Neural progenitor cell (in vitro differentiated cells): Measurements from ENCODE around the gene TMEM231. TPM values are rescaled to one million over a fixed set of nuclear protein-coding genes. Genes with fewer than 3 reads are reported as not detected.
"Not testable (repeated sequence)": the region's sequence is repeated elsewhere in the genome, so short reads cannot be mapped to it uniquely, and the experiment has no call there.

Experiments
- DNase-seq: peaks from one replicate; pipeline ENCODE4 v3.0.0-alpha.2; 2016; ENCODE audit warnings: low spot score
- H2AFZ ChIP-seq: fragments of 200-600 bp; sonication (generic); replicated peaks from 2 replicates; pipeline ENCODE4 v1.6.1; 2016; ENCODE audit warnings: antibody characterized with exemption
- H3F3A ChIP-seq: fragments of 200-600 bp; sonication (generic); 2 replicates; pipeline ENCODE4 v1.6.1; 2016; ENCODE audit warnings: antibody characterized with exemption, low read depth
- H3K27ac ChIP-seq: fragments of 200-600 bp; sonication (generic); 2 replicates; pipeline ENCODE4 v1.5.1; 2016; ENCODE audit warnings: mild to moderate bottlenecking
- H3K27me3 ChIP-seq: fragments of 200-600 bp; sonication (generic); 2 replicates; pipeline ENCODE4 v1.6.1; 2016; ENCODE audit warnings: mild to moderate bottlenecking, moderate library complexity
- H3K36me3 ChIP-seq: fragments of 200-600 bp; sonication (generic); 2 replicates; pipeline ENCODE4 v1.5.1; 2016
- H3K4me1 ChIP-seq: fragments of 200-600 bp; sonication (generic); 2 replicates; pipeline ENCODE4 v1.6.1; 2016; ENCODE audit warnings: mixed run types
- H3K4me2 ChIP-seq: fragments of 200-600 bp; sonication (generic); 2 replicates; pipeline ENCODE4 v1.6.1; 2016
- H3K4me3 ChIP-seq: fragments of 200-600 bp; sonication (generic); 2 replicates; pipeline ENCODE4 v1.5.1; 2016
- H3K79me2 ChIP-seq: fragments of 200-600 bp; sonication (generic); 2 replicates; pipeline ENCODE4 v1.6.1; 2016; ENCODE audit warnings: low read depth
- H3K9ac ChIP-seq: fragments of 200-600 bp; sonication (generic); 2 replicates; pipeline ENCODE4 v1.6.1; 2016
- H3K9me3 ChIP-seq: fragments of 200-600 bp; sonication (generic); 2 replicates; pipeline ENCODE4 v1.5.1; 2016; ENCODE audit warnings: low read depth
- H4K20me1 ChIP-seq: fragments of 200-600 bp; sonication (generic); 2 replicates; pipeline ENCODE4 v1.6.1; 2016; ENCODE audit warnings: low read depth
- H3K27ac Mint-ChIP-seq: 3 replicates; pipeline ENCODE4 v1.8.0; 2021; ENCODE audit warnings: mixed read lengths
- H3K27me3 Mint-ChIP-seq: 2 replicates; pipeline ENCODE4 v1.8.0; 2022; ENCODE audit warnings: low read depth, mild to moderate bottlenecking, inconsistent platforms, moderate library complexity, mixed read lengths; ENCODE audit not compliant: insufficient read depth
- H3K36me3 Mint-ChIP-seq: 3 replicates; pipeline ENCODE4 v1.8.0; 2021; ENCODE audit warnings: mixed read lengths
- H3K4me1 Mint-ChIP-seq: 3 replicates; pipeline ENCODE4 v1.8.0; 2021; ENCODE audit warnings: mixed read lengths
- H3K4me3 Mint-ChIP-seq: 3 replicates; pipeline ENCODE4 v1.8.0; 2021; ENCODE audit warnings: mild to moderate bottlenecking, moderate library complexity, mixed read lengths
- H3K9me3 Mint-ChIP-seq: 3 replicates; pipeline ENCODE4 v1.8.0; 2020; ENCODE audit warnings: mixed read lengths
- EZH2 ChIP-seq: fragments of 200-600 bp; sonication (generic); IDR thresholded peaks from 2 replicates; pipeline ENCODE4 v1.6.1; 2017; ENCODE audit warnings: antibody characterized with exemption, mild to moderate bottlenecking, moderate library complexity
- EZH2phosphoT487 ChIP-seq: fragments of 200-600 bp; sonication (generic); IDR thresholded peaks from 2 replicates; pipeline ENCODE4 v1.6.1; 2017; ENCODE audit warnings: antibody characterized with exemption
- total RNA-seq: library from RNA; depleted of rRNA; stranded (reverse); fragments of >200 nt; gene quantifications from 2 replicates; pipeline ENCODE4 v1.2.3, GENCODE V29; 2015; ENCODE audit warnings: low replicate concordance
- TF ChIP-seq, protein P1 (sequence below): fragments of 200-600 bp; sonication (generic); IDR thresholded peaks from 2 replicates; pipeline ENCODE4 v1.5.1; 2017; ENCODE audit warnings: antibody characterized with exemption, mild to moderate bottlenecking

Gene TMEM231
- total RNA-seq, 1 donor from 2014 or later: 10.9 TPM

DNA sequence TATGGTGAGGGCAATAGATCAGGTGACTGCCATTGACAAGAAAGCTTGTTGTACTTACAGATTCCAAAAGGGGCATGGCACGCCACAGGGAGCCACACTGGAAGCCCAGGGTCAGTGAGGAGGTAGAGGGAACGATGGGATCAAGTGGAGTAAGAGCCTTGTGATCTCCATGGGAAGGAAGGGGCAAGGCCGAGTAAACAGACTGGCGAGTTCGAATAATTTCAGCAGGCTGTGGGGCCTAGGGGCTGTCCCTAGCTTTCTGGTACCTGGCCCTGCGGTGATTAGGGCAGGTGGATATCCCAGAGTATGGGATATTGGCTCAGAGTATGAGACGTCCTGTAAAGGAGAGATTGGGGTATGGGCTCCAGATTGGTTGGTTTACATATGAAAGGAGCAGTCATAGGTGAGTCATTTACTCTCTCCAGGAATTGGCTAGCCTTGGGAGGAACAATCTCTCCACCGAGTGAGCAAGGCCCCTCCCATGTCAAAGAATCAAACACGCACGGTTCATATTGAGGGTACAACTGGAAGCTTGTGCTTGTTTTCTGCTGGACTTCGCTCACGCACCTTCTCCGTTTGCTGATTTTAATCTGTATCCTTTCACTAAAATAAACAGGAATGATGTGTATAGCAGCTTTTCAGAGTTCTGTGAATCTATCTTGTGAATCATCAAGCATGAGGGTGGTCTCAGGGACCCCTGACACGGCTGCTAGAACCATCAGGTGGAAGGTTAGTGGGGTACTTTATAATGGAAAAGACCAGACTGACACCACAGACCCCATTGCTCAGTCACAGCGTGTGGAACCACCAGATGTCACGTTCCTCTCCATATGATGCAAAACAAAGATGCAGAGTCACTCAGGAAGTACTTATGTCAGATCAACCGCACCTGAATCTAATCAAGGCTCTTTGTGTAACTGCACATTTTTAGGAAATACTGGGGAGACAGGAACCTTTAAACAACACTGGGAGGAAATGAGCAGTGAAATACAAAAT lies 38.1 kb upstream of the TMEM231 start:
- DNase-seq: no peak
- Histone ChIP-seq H3K27me3 (no peaks in the 10 kb centered on the region), H3K4me3 (no peak overlapping the region), H3K4me2 (no peak overlapping the region), H3K9me3 (no peaks in the 10 kb centered on the region), H2AFZ (no peak overlapping the region), H3K79me2 (no peaks in the 10 kb centered on the region), H3K9ac (no peak overlapping the region), H3K4me1 (peaks cover 5% of the 10 kb centered on the region), H3K36me3 (no peaks in the 10 kb centered on the region), H4K20me1 (no peaks in the 10 kb centered on the region), H3F3A (peaks cover 7% of the 10 kb centered on the region), H3K27ac (no peak overlapping the region)
- TF ChIP-seq, protein P1, sequence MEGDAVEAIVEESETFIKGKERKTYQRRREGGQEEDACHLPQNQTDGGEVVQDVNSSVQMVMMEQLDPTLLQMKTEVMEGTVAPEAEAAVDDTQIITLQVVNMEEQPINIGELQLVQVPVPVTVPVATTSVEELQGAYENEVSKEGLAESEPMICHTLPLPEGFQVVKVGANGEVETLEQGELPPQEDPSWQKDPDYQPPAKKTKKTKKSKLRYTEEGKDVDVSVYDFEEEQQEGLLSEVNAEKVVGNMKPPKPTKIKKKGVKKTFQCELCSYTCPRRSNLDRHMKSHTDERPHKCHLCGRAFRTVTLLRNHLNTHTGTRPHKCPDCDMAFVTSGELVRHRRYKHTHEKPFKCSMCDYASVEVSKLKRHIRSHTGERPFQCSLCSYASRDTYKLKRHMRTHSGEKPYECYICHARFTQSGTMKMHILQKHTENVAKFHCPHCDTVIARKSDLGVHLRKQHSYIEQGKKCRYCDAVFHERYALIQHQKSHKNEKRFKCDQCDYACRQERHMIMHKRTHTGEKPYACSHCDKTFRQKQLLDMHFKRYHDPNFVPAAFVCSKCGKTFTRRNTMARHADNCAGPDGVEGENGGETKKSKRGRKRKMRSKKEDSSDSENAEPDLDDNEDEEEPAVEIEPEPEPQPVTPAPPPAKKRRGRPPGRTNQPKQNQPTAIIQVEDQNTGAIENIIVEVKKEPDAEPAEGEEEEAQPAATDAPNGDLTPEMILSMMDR: no peak
- TF ChIP-seq EZH2 (no peak), EZH2phosphoT487 (no peak)
- H3K27me3 Mint-ChIP-seq: no peaks in the 10 kb centered on the region
- H3K9me3 Mint-ChIP-seq: no peaks in the 10 kb centered on the region
- H3K4me3 Mint-ChIP-seq: no peak overlapping the region
- peaks cover 15% of the 10 kb centered on the region for H3K36me3 Mint-ChIP-seq
- H3K27ac Mint-ChIP-seq: peak overlapping the region; percentile 27
- H3K4me1 Mint-ChIP-seq: peaks cover 13% of the 10 kb centered on the region

DNA sequence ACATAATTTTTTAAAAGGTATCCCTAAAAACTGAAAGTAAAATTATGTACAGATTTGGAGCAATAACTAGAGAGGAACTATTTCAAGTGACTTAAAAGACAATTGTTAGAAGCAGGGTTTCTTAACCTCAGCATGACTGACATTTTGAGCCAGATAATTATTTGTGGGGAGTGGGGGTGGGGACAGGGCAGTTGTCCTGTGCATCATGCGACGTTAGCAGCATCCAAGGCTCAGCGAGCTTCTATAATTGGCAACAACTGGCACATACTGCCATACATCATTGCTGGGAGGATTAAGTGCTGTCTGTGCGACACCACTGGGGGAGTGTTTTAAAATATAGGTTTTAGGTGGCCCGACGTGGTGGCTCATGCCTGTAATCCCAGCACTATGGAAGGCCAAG lies 37.3 kb upstream of the TMEM231 start:
- H3K4me1 ChIP-seq: peaks cover 7% of the 10 kb centered on the region
- H3K36me3 Mint-ChIP-seq: peaks cover 17% of the 10 kb centered on the region

DNA sequence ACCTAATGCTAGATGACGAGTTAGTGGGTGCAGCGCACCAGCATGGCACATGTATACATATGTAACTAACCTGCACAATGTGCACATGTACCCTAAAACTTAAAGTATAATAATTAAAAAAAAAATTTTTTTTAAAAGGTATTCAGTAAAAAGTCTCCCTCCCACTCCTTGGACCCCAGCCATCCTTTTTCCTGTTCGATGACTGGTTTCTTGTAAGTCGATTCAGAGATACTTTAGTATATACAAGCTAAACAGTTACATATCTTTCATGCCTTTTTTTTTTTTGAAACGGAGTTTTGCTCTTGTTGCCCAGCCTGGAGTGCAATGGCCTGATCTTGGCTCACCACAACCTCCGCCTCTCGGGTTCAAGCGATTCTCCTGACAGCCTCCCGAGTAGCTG lies 35.9 kb upstream of the TMEM231 start:
- not testable (repeated sequence) for H2AFZ ChIP-seq, H3F3A ChIP-seq, H3K79me2 ChIP-seq, H3K9me3 Mint-ChIP-seq, DNase-seq, H3K9ac ChIP-seq, H3K27me3 Mint-ChIP-seq, H3K4me3 Mint-ChIP-seq, H3K4me2 ChIP-seq, H3K36me3 ChIP-seq, H3K27ac ChIP-seq, H3K4me1 ChIP-seq, H3K27ac Mint-ChIP-seq, H3K27me3 ChIP-seq, H3K36me3 Mint-ChIP-seq, H3K4me3 ChIP-seq, H4K20me1 ChIP-seq, H3K9me3 ChIP-seq
- peaks cover 16% of the 10 kb centered on the region for H3K4me1 Mint-ChIP-seq

More for the DNA sequence above, 37.3 kb upstream of the TMEM231 start:
- no peak overlapping the region for H3K27ac Mint-ChIP-seq
- Histone ChIP-seq H3K36me3 (no peaks in the 10 kb centered on the region), H3K27ac (no peak overlapping the region), H4K20me1 (no peaks in the 10 kb centered on the region), H3K4me2 (no peak overlapping the region), H2AFZ (no peak overlapping the region), H3K27me3 (no peaks in the 10 kb centered on the region), H3K9me3 (no peaks in the 10 kb centered on the region), H3K79me2 (no peaks in the 10 kb centered on the region), H3F3A (peaks cover 7% of the 10 kb centered on the region), H3K4me3 (no peak overlapping the region), H3K9ac (no peak overlapping the region)
- DNase-seq: no peak
- no peak overlapping the region for H3K4me3 Mint-ChIP-seq
- H3K27me3 Mint-ChIP-seq: no peaks in the 10 kb centered on the region
- H3K9me3 Mint-ChIP-seq: no peaks in the 10 kb centered on the region
- peaks cover 16% of the 10 kb centered on the region for H3K4me1 Mint-ChIP-seq
- TF ChIP-seq EZH2: no peak
- TF ChIP-seq, protein P1: no peak
- no peak for TF ChIP-seq EZH2phosphoT487
